Measurements from ENCODE around the gene EVC.

The EVC gene

DNA sequence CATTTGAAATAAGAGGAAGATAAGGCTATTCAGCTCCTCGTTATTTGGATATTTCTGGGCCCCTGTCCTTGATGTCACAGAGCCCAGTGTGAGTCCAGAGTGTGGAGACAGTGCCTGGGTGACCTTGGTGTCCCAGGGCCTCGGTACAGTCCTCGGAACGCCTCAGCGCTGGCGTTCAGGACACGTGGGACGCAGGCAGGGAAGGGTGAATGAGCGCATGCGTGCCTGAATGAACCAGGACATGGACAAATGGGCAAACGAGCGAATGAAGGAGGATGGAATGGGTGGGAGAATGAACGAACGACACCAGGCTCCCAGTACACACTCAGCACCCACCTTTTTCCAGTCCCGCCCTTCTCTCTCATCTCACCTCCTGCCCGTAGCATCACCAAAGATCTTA is 44.2 kb downstream of the EVC start:
- DNase-seq = no peak

DNA sequence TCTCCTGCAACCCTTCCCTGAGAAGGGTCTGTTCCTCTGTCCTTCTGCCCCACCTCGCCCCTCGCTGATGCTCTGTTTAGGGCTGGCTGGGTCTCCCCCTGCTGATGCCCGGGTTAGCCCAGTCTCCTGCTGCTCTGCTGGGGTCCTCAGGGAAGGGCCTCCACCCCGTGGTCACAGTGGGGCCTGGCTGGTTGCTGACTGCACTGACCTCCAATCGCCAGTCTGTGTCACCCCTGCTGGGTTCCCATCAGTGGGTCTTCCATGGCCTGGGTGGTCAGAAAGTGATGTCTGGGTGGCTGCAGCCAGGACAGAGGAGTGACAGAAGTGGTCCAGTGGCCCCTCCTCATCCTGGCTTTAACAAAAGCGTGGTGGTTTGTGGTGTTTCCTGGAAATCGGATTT is 44.7 kb downstream of the EVC start:
- no peak for DNase-seq

DNA sequence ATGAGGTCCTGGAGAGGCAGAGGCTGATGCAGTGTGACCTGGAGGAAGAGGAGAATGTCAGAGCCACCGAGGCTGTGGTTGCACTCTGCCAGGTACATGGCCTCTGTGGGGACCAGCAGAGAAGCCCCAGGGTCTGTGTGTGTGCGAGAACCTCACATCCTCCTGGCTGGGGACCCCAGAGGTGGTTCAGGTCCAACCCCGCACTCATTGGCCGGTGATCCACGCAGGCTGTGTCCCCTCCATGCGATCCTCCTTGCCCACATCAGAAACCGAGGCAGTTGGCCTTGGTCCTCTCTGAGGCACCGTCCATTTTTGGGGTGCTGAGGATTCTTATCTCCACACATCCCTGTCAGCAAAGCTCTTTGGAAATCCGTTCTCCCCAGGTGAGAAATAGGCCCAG is 45.3 kb downstream of the EVC start:
- no peak for DNase-seq

DNA sequence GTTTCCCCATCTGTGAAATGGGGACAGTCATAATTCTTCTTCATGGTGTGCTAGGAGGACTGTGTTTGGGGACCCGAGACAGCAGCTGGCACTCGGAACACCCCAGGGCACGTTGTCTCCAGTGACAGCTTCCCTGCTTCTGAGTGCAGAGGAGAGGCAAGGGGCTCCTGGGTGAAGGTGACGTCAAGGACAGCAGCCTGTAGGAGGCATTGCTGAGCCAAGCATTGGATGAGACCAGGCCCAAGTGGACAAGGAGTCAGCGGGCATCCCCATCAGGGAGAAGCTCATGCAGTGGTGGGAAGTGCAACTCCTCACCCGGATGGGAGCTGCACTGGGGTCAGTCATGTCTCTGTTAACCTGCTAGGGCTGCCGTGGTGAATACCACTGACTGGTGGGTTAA is 46.1 kb downstream of the EVC start:
- no peak for DNase-seq

DNA sequence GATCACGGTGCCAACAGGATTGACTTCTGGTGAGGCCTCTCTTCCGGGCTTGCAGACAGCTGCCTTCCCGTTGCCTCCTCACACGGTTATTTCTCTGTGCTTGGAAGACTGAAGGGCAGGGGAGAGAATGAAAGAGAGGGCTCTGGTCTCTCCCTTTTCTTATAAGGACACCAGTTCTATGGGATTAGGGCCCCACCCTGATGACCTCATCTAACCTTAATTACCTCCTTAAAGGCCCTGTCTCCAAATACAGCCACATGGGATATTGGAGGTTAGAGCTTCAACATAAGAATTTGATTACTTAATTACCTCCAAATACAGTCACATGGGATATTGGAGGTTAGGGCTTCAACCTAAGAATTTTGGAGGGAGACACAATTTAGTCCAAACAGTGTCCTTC is 46.5 kb downstream of the EVC start:
- no peak for DNase-seq

DNA sequence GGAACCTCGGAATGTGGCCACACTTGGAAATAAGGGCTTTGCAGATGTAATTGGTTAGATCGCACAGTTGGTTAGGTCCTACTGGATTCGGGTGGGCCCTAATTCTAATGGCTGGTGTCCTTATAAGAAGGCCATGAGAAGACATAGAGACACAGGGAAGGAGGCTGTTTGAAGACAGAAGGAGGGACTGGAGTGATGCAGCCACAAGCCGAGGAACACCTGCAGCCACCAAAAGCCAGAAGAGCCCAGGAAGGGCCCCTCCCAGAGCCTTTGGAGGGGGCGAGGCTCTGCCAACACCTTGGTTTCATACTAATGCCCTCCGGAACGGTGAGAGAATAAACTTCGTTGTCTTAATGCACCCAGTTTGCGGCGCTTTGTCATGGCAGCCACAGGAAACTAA is 47.0 kb downstream of the EVC start:
- no peak for DNase-seq

DNA sequence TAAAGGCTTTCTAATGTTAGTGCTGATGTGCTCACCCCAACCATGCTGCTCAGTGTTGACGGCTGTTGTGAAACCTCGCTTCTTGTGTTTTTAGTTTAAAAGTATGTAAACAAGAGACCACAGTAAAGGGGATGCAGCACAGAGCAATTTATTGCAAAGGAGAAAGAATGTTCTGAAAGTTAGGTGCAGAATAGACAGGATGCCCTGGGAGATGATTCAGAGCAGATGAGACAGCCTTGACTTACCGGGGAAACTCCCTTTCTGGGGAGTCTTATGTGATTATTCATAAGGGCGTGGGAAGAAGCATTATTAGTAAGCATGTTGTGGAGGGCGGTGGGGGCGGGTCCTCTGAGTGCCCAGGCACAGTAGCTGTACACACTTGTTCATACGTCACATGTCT is 47.7 kb downstream of the EVC start:
- DNase-seq = no peak

DNA sequence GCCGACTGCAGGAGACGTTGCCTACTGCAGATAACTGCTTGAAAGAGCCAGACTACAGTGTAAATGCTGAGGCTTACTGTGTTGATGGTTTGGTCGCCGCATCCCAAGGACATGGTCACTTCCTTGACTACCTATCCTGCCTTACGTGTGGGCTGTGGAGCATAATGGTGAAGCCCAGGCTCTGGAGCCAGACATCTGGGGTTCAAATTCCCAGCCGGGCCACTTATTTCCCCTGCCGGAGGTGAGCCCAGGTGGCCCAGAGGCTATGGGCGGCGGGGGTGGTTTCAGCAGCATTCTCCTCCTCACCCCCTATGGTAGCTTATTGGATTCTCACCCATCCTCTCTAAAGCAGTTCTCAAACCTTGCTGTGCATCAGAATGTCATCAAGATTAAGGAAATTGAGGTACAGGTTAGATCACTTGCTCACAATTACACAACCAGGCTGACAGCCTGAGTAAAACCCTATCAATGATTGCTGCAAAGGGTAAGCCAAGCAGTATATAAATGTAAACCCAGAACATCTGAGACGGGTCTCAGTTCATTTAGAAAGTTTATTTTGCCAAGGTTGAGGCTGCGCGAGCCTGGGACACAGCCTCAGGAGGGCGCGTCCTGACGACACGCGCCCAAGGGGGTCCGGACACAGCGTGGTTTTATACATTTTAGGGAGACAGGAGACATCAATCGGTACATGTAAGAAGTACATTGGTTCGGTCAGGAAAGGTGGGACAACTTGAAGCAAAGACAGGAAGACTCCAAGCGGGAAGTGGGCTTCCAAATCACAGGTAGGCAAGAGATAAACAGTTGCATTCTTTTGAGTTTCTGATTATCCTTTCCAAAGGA is 48.5 kb downstream of the EVC start:
- DNase-seq = no peak

DNA sequence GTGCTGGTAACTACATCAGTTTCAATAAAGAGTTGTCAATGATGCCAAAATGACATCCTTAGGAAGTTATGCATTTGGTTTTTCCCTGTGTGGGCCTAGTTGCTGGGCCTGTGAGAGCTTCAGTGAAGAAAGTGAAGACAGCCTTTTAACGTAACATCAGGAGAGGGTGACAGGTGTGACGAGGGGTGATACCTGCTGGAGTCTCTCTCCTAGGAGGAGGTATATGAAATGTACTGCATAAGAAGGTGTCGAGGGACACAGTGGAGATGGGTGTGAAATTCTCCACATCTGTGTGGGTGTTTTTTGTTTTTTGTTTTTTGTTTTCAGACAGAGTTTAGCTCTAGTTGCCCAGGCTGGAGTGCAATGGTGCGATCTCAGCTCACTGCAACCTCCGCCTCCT is 49.2 kb downstream of the EVC start:
- DNase-seq = no peak

DNA sequence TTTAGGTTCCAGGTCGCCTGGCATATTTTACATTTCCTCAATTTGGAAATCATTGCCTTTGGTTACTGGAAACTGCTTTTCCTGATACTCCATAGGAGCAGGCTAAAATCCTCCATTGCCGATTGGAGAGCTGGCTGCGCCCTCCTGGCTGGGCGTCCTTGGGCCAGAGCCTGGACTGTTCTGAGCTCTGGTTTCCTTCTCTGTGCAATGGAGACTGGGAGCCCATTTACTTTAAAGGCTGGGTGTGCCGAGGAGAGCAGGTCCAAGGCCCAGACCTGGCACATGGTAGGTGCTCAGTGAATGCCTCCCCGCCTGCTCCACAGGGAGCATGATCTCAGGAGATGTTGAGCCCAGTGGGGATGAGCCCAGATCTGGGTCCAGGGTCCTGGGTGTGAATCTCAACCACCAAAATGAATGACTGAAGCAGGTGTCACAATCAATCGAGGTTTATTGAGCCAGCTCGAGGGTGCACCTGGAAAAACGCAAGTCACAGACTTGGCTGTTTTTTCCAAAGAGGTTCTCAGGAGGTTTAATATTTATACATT is 50.0 kb downstream of the EVC start:
- no peak for DNase-seq

DNA sequence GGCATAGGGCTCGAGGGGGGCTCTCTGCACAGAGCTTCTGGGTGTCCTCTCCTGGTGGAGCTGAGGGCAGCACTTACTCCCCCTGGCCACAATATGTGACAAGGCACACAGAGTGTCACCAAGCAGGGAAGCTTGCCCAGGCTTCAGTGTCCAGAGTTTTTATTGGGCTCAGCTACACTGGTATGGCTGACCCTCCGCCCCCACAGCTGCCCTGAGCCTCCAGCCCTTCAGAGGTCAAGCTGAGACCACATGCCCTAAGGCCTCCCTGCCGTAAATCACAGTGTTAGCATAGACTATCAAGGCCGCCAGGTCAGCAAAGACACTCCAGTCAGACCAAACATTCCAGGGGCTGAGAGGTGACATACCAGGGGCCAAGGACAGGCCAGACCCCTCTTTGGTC is 59.0 kb downstream of the EVC start:
- no peak for DNase-seq

DNA sequence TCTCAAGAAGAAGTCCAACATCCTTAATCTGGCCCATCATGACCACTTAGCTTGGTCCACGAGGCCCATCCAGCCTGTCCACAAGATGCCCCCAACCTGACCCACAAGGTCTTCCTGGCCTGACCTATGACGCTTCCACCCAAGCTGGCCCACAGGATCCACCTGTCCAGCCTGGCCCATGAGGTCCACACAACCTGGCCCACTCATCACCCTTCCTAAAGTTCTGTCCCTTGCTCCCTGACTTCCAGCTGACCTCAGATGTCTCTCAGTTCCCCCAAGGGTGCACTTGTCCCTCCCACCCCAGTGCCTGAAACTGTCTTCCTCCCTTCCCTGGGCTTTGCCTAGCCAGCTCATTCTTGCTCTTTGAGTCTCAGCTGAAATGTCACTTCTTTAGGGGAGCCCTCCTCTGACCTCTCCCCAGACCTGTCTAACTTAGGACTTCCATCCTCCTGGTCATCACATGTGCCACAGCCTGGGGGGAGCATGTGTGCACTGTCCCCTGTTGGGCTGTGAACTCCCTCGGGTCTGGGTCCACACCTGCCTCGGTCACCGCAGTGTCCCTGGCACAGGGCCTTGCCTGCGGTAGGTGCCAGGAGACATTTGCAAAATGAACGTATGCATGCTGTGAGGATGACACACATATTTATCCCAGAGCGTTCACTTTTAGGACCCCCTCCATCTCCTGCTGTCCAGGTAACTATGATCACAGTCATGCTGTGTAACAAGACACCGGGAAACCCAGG is 61.7 kb downstream of the EVC start:
- DNase-seq = no peak

DNA sequence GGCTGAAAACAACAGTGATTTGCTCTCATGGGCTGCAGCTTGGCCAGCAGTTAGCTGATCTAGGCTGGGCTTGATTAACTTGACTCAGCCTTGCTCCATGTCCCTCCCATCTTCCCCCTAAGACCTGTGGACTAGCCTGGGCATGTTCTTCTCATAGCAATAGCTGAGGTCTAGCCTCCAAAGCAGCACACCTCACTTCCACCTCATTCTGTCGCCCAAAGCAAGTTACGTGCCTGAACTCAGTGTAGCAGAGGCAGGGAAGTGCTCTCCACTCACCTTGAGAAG is 62.2 kb downstream of the EVC start:
- no peak for DNase-seq

DNA sequence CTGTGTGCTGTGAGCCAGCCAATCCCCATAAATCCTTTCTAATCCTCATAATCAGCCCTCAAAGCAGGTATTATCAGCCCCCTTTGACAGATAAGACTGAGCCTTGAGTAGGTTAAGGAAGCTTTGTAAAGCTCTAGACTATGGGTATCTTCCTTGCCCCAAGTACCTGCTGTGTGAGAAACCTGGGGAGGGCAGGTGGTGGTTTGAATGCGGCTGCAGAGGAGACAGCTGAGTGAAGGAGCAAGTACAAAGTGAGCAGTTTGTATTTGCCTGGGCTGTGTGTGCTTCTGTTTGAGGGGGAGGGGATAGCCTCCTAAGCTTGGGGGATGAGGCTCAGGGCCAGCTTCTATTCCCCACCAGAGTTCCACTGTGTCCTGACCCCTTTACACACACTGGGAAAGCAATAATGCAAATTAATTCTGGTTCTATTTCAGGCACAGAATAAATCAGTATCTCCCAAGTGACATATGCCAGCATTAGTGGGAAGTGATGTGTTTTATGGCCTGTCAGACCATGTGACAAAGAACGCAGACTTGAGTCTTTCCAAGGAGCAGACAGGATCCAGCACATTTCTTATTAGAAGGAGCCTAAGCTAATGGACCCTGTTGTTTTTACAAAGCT is 63.5 kb downstream of the EVC start:
- DNase-seq = no peak

DNA sequence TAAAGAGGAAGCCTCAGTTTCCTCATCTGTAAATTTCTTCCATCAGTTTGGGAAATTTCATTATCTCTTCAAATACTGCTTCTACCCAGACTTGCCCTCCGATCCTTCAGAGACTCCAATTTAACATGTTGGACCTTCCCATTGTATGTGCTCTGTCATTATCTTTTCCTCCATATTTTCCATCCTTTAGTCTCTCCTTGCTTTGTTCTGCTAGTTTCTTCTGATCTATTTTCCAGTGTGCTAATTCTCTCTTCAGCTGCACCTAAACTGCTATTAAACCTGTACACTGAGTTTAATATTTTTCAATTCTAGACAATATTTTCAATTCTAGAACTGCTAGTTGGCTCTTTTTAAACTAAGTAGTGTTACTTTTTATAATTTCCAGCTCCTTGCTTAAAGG is 65.5 kb downstream of the EVC start:
- DNase-seq = no peak

DNA sequence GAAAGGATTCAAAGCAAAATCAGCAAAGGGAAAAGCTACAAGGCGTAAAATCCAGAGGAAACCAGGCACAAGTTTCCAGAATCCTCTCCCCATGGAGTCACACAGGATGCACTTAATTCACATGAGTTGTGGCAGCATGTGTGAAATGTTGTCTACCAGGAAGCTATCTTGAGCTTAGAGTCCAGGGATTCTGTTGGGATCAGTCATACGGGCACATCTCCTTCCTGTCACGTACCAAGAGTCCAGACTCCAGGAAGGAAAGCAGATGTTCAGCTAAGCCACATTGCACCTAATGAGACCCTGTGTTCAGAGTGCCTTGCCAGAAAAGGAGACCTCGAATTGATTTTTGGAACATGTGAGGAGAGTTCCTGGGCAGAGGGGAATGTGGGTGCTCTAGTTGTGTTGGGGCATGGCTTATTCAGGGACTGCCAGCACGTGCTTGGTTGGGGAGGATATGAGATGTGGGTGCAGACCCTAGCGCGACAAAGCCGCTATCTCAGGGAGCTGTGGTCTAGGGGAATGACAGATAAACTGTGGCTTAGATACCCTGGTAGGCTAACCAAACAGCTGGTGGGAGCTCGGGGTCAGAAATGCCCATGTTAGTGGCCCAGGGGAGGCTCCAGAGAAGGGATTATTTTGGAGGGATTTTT is 70.0 kb downstream of the EVC start:
- no peak for DNase-seq

DNA sequence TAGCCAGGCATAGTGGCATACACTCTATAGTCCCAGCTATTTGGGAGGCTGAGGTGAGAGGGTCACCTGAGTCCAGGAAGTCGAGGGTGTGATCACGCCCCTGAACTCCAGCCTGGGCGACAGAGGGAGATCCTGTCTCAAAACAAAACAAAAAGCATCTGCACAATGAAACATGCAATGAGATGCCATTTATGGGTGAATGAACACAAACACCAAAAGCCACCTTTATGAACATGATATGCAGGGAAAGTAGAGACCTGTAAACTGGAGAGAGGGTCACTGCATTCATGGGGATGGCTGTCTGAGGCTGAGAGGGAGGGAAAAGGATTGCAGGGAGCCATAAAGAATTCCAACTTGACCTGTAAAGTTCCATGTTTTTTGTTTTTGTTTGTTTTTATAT is 70.7 kb downstream of the EVC start:
- no peak for DNase-seq

DNA sequence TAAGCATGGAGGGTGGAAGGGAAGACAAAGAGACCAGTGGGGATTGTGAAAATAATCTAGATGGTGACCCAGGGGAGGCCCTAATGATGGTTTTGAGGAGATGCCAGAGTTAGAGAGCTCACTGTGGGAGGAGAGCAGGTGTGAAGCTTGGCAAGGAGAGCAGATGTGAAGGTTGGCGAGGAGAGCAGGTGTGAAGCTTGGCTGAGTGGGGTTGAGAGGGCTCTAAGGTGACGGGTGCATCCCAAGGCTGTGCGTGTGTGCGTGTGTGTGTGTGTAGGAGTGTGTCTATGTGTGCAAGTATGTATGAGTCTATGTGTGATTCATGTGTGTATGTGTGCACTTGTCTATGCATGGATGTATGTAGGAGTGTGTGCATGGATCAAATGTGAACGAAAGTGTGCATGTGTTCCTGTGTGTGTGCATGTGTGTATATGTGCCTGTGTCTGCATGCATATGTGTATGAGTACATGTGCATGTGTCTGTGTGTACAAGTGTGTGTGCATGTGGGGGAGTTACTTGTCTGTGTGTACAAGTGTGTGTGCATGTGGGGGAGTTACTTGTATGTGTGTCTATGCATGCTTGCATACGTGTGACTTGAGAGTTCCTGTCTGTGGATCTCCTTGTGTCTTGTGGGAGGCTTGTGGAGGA is 72.0 kb downstream of the EVC start:
- DNase-seq = no peak

DNA sequence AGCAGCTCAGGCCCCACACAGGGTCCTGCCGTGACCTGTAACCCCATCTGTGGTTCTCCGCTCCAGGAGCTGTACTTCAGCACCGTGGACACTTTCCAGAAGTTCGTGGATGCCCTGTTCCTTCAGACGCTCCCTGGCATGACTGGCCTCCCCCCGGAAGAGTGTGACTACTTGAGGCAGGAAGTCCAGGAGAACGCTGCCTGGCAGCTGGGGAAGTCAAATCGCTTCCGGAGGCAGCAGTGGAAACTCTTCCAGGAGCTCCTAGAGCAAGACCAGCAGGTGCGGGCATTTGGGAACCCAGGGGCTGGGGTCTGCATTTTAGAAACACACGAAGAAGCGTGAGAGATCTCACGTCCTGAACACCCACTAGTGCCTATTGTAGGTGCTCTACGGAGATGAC is 72.5 kb downstream of the EVC start:
- DNase-seq = no peak

DNA sequence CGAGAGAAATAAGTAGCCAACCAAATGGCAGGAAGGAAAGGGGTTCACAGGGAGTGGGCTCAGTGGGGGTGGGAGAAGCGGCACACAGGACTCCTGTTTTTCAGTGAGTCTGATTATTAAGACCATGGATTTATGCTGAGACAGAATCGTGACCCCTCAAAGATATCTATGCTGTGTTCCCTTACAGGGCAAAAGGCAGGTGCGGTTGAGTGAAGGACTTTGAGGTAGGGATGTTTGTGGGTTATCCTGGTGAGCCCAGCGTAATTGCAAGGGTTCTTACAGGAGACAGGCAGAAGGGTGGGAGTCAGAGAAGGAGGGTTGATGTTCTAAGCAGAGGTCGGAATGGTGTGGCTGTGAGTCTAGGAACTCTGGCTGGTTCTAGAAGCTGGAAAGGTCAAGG is 73.0 kb downstream of the EVC start:
- DNase-seq = no peak

DNA sequence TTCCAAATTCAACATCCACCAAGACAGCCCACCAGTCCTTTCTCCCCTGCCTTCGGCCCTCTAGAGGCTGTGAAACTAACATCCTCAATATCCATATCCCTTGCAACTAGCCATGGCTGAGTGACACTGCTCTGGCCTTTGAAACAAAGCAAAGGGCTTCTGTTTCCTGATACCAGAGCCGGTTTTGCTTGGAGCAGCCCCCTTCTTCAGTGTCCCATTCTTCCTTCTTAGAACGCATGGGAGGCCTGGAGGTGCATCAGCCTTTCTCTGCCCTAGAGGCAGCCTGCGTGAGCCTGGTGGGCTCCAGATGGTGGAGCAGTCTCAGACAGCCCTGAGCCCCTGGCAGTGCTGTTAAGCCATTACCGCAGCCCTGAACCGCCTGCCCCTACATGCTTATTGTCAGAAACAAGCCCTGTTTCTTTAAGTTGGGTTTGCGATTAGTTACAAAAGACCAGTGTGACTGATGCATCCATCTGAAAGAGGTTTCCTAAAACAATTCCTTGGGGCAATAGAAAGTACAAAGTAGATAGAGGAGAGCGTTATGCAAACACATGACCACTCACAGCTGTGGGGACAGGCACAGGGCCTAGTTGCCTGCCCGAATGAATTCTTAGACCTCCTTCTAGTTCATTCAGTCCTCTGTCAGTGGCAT is 74.1 kb downstream of the EVC start:
- no peak for DNase-seq

Measured in anterior cingulate cortex (tissue), 58 donors.